ENCODE measurements around the gene GSTM1.
"Not testable (repeated sequence)": the region's sequence is repeated elsewhere in the genome, so short reads cannot be mapped to it uniquely, and the experiment has no call there.

DNA sequence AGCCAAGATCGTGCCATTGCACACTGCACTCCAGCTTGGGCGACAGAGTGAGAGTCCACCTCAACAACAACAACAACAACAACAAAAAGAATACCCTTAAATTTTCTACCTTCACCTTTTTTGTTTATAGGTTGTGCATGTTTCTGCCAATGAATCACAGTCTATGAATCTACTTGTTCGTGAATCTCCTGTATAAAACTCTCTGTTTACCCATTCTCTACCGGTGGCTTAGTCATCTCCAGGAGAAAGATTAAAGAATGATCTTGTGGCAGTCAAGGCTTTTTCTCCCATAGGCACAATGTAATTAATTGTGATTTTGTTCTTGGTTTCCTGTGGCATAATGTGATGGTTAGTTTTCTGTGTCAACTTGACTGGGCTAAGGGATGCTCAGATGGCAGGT lies 10.2 kb downstream of the GSTM1 start:
- TF ChIP-seq, protein P1, sequence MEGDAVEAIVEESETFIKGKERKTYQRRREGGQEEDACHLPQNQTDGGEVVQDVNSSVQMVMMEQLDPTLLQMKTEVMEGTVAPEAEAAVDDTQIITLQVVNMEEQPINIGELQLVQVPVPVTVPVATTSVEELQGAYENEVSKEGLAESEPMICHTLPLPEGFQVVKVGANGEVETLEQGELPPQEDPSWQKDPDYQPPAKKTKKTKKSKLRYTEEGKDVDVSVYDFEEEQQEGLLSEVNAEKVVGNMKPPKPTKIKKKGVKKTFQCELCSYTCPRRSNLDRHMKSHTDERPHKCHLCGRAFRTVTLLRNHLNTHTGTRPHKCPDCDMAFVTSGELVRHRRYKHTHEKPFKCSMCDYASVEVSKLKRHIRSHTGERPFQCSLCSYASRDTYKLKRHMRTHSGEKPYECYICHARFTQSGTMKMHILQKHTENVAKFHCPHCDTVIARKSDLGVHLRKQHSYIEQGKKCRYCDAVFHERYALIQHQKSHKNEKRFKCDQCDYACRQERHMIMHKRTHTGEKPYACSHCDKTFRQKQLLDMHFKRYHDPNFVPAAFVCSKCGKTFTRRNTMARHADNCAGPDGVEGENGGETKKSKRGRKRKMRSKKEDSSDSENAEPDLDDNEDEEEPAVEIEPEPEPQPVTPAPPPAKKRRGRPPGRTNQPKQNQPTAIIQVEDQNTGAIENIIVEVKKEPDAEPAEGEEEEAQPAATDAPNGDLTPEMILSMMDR (IDR thresholded peaks at IDR 0.05) = not testable (repeated sequence)
- TF ChIP-seq POLR2A (IDR thresholded peaks at IDR 0.05) = not testable (repeated sequence)

All from body of pancreas (tissue), 4 donors.